HepG2 (cell line): ENCODE data around the gene SLC38A3. TPM values are rescaled to one million over a fixed set of nuclear protein-coding genes. Genes with fewer than 3 reads are reported as not detected.
A peak's percentile ranks its signal among the peaks of the same experiment; 100 is the strongest.

ENCODE experiments used
- BHLHE40 ChIP-seq: IDR thresholded peaks from 2 replicates; pipeline ENCODE4 v1.6.1; 2011; ENCODE audit warnings: low read length, improper control_type of control experiment
- GABPA ChIP-seq, 2 experiments: IDR thresholded peaks; 2 replicates each; pipeline ENCODE4 v1.6.1; 2011 to 2016; ENCODE audit warnings: low read depth in 2 of 2, low read length in 1 of 2, missing biosample characterization in 1 of 2, missing genetic modification characterization in 1 of 2
- KAT2B ChIP-seq: fragments of 150-350 bp; IDR thresholded peaks from 2 replicates; pipeline ENCODE4 v1.6.1; 2014; ENCODE audit warnings: low read depth, low read length, borderline replicate concordance
- NFIC ChIP-seq: IDR thresholded peaks from 2 replicates; pipeline ENCODE4 v1.6.1; 2012; ENCODE audit warnings: mild to moderate bottlenecking, low read length, inconsistent platforms
- PHF8 ChIP-seq: sonication (generic); formaldehyde crosslinking; IDR thresholded peaks from 2 replicates; pipeline ENCODE4 v1.5.0; 2020; ENCODE audit warnings: missing genetic modification reagents
- RORA ChIP-seq: sonication (generic); formaldehyde crosslinking; IDR thresholded peaks from 2 replicates; pipeline ENCODE4 v1.5.0; 2020; ENCODE audit warnings: mild to moderate bottlenecking, missing genetic modification reagents, moderate library complexity
- TAF15 ChIP-seq: fragments of 200-400 bp; formaldehyde crosslinking; IDR thresholded peaks from one replicate; pipeline ENCODE4 v1.6.1; 2018; ENCODE audit warnings: mild to moderate bottlenecking, low read depth, low read length; ENCODE audit not compliant: poor library complexity, severe bottlenecking
- ZFY ChIP-seq: sonication (generic); formaldehyde crosslinking; IDR thresholded peaks from 2 replicates; pipeline ENCODE4 v1.4.0; 2020; ENCODE audit warnings: missing genetic modification reagents
- ZNF350 ChIP-seq: sonication (generic); formaldehyde crosslinking; IDR thresholded peaks from 2 replicates; pipeline ENCODE4 v1.4.0; 2020; ENCODE audit warnings: mild to moderate bottlenecking, low read depth, missing genetic modification reagents, borderline replicate concordance
- ZNF496 ChIP-seq: sonication (generic); formaldehyde crosslinking; IDR thresholded peaks from 2 replicates; pipeline ENCODE4 v1.8.1; 2023; ENCODE audit warnings: mild to moderate bottlenecking, moderate library complexity, missing genetic modification reagents; ENCODE audit not compliant: insufficient replicate concordance
- ZNF619 ChIP-seq: sonication (generic); formaldehyde crosslinking; IDR thresholded peaks from 2 replicates; pipeline ENCODE4 v1.4.0; 2020; ENCODE audit warnings: mild to moderate bottlenecking, missing genetic modification reagents
- ZNF746 ChIP-seq: sonication (generic); formaldehyde crosslinking; IDR thresholded peaks from 2 replicates; pipeline ENCODE4 v1.8.0; 2022; ENCODE audit warnings: mild to moderate bottlenecking, missing genetic modification reagents
- ZNF777 ChIP-seq: sonication (generic); formaldehyde crosslinking; IDR thresholded peaks from 2 replicates; pipeline ENCODE4 v1.4.0; 2020; ENCODE audit warnings: missing genetic modification reagents
- ZSCAN31 ChIP-seq: sonication (generic); formaldehyde crosslinking; IDR thresholded peaks from 2 replicates; pipeline ENCODE4 v1.5.0; 2020; ENCODE audit warnings: low read depth, mild to moderate bottlenecking, missing genetic modification reagents
- polyA plus RNA-seq, 8 experiments: library from polyadenylated mRNA; depleted of rRNA in 3 of 8; stranded (reverse) in 7 of 8; unstranded in 1 of 8; fragments of >200 nt; fragmentation: Illumina TruSeq in 4 of 8; extraction: Trizol in 4 of 8; gene quantifications; 2 replicates each; pipeline versions ENCODE4 v1.2.1 to v1.2.3, GENCODE V29; 2011 to 2016; ENCODE audit warnings: low read depth in 4 of 8, missing spikeins in 1 of 8, mixed read lengths in 1 of 8; ENCODE audit not compliant: insufficient read depth in 1 of 8
- total RNA-seq, 5 experiments: library from RNA; depleted of rRNA; stranded (reverse); fragments of >200 nt; fragmentation: Illumina TruSeq; extraction: Trizol; gene quantifications; 2 replicates each; pipeline ENCODE4 v1.2.3, GENCODE V29; 2016; ENCODE audit warnings: low read depth in 1 of 5
- TF ChIP-seq, protein P1 (sequence below): sonication (generic); formaldehyde crosslinking; IDR thresholded peaks from 2 replicates; pipeline ENCODE4 v1.8.1; 2023; ENCODE audit warnings: mild to moderate bottlenecking, missing genetic modification reagents, borderline replicate concordance
- TF ChIP-seq, protein P2 (sequence below): sonication (generic); formaldehyde crosslinking; IDR thresholded peaks from 2 replicates; pipeline ENCODE4 v1.9.0; 2021; ENCODE audit warnings: missing genetic modification reagents, mild to moderate bottlenecking, borderline replicate concordance
- TF ChIP-seq, protein P3 (sequence below): sonication (generic); formaldehyde crosslinking; conservative IDR thresholded peaks from 2 replicates; pipeline ENCODE4 v1.8.0; 2022; ENCODE audit warnings: missing genetic modification reagents
- TF ChIP-seq, protein P4 (sequence below): sonication (generic); formaldehyde crosslinking; IDR thresholded peaks from 2 replicates; pipeline ENCODE4 v1.8.0; 2022; ENCODE audit warnings: mild to moderate bottlenecking, missing genetic modification reagents, moderate library complexity
- TF ChIP-seq, protein P5 (sequence below): sonication (generic); formaldehyde crosslinking; IDR thresholded peaks from 2 replicates; pipeline ENCODE4 v1.5.0; 2020; ENCODE audit warnings: missing genetic modification reagents
- TF ChIP-seq, protein P6 (sequence below): IDR thresholded peaks from 2 replicates; pipeline ENCODE4 v1.6.1; 2018; ENCODE audit warnings: missing genetic modification reagents, mild to moderate bottlenecking, missing compliant biosample characterization
- TF ChIP-seq, protein P7 (sequence below): sonication (generic); formaldehyde crosslinking; IDR thresholded peaks from 2 replicates; pipeline ENCODE4 v1.4.0; 2020; ENCODE audit warnings: missing genetic modification reagents; ENCODE audit errors: not compliant biosample characterization

Gene SLC38A3
- total and polyA plus RNA-seq, 2 of the 13 experiments (the other 11 are each of a cell fraction or from before 2014, with no cell fraction given) = 29.8 to 164 TPM

DNA sequence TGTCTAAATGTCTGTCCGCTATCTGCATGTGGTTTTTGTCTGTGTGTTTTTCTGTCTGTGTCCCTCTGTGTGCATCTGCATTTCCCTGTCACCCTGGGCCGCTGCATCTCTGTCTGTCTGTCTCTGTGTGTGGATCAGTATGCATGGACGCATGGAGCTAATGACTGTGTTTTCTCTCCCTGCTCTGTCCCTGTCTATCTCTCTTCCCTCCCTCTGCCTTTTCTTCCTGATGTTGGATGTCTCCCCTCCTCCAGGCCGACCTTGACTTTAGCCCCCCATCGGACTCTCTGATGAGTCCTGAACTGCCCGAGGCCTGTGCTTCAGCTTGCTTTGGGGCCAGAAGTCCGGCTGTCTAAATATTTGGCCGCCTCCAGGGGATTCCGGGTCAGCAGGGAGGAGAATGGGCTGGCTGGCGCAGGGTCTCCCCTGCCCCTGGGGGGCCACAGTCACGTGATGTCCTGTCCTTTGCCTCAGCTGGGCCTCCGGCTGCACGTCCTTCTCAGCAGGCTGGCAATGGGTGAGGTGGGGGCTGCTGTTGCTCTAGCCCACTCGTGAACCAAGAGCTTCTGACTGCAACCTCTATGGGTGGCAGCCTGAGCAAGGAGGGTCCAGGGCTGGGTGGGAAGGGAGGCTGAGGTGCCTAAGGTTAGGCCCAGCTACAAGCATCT lies 3.7 kb downstream of the SLC38A3 start (continued):
- TF ChIP-seq, protein P1, sequence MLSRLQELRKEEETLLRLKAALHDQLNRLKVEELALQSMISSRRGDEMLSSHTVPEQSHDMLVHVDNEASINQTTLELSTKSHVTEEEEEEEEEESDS (CRISPR knock-in tag) = 0 out of 2 replicates have a peak, but pooled peaks have one; percentile 72
- TF ChIP-seq RORA (CRISPR knock-in tag) (no peak), ZFY (CRISPR knock-in tag) (peak; percentile 71), ZSCAN31 (0 out of 2 replicates have a peak, but pooled peaks have one; percentile 55), BHLHE40 (peak; percentile 89), ZNF777 (CRISPR knock-in tag) (no peak; the same call in 1 of the 2 replicates), ZNF350 (CRISPR knock-in tag) (peak; percentile 90), ZNF619 (CRISPR knock-in tag) (0 out of 2 replicates have a peak, but pooled peaks have one; percentile 84), NFIC (no peak), TAF15 (no peak), GABPA (IDR thresholded peaks at IDR 0.05; ENCODE audit: low read depth, low read length) (no peak), GABPA (CRISPR knock-in tag; IDR thresholded peaks at IDR 0.05; ENCODE audit: low read depth) (no peak), KAT2B (no peak), ZNF746 (CRISPR knock-in tag) (peak; percentile 98; the same call in 1 of the 2 replicates), PHF8 (peak; percentile 60; the same call in 1 of the 2 replicates), ZNF496 (CRISPR knock-in tag) (no peak)
- TF ChIP-seq, protein P2, sequence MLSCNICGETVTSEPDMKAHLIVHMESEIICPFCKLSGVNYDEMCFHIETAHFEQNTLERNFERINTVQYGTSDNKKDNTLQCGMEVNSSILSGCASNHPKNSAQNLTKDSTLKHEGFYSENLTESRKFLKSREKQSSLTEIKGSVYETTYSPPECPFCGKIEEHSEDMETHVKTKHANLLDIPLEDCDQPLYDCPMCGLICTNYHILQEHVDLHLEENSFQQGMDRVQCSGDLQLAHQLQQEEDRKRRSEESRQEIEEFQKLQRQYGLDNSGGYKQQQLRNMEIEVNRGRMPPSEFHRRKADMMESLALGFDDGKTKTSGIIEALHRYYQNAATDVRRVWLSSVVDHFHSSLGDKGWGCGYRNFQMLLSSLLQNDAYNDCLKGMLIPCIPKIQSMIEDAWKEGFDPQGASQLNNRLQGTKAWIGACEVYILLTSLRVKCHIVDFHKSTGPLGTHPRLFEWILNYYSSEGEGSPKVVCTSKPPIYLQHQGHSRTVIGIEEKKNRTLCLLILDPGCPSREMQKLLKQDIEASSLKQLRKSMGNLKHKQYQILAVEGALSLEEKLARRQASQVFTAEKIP (CRISPR knock-in tag) = no peak
- TF ChIP-seq, protein P3, sequence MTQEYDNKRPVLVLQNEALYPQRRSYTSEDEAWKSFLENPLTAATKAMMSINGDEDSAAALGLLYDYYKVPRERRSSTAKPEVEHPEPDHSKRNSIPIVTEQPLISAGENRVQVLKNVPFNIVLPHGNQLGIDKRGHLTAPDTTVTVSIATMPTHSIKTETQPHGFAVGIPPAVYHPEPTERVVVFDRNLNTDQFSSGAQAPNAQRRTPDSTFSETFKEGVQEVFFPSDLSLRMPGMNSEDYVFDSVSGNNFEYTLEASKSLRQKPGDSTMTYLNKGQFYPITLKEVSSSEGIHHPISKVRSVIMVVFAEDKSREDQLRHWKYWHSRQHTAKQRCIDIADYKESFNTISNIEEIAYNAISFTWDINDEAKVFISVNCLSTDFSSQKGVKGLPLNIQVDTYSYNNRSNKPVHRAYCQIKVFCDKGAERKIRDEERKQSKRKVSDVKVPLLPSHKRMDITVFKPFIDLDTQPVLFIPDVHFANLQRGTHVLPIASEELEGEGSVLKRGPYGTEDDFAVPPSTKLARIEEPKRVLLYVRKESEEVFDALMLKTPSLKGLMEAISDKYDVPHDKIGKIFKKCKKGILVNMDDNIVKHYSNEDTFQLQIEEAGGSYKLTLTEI = no peak
- TF ChIP-seq, protein P4, sequence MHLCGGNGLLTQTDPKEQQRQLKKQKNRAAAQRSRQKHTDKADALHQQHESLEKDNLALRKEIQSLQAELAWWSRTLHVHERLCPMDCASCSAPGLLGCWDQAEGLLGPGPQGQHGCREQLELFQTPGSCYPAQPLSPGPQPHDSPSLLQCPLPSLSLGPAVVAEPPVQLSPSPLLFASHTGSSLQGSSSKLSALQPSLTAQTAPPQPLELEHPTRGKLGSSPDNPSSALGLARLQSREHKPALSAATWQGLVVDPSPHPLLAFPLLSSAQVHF (CRISPR knock-in tag) = peak; percentile 78; the same call in 1 of the 2 replicates
- TF ChIP-seq, protein P5, sequence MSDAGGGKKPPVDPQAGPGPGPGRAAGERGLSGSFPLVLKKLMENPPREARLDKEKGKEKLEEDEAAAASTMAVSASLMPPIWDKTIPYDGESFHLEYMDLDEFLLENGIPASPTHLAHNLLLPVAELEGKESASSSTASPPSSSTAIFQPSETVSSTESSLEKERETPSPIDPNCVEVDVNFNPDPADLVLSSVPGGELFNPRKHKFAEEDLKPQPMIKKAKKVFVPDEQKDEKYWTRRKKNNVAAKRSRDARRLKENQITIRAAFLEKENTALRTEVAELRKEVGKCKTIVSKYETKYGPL (CRISPR knock-in tag) = no peak
- TF ChIP-seq, protein P6, sequence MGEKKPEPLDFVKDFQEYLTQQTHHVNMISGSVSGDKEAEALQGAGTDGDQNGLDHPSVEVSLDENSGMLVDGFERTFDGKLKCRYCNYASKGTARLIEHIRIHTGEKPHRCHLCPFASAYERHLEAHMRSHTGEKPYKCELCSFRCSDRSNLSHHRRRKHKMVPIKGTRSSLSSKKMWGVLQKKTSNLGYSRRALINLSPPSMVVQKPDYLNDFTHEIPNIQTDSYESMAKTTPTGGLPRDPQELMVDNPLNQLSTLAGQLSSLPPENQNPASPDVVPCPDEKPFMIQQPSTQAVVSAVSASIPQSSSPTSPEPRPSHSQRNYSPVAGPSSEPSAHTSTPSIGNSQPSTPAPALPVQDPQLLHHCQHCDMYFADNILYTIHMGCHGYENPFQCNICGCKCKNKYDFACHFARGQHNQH = peak; percentile 89
- TF ChIP-seq, protein P7, sequence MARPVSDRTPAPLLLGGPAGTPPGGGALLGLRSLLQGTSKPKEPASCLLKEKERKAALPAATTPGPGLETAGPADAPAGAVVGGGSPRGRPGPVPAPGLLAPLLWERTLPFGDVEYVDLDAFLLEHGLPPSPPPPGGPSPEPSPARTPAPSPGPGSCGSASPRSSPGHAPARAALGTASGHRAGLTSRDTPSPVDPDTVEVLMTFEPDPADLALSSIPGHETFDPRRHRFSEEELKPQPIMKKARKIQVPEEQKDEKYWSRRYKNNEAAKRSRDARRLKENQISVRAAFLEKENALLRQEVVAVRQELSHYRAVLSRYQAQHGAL (CRISPR knock-in tag) = peak; percentile 69
